ENCODE results near the gene DMWD.

Gene DMWD

DNA sequence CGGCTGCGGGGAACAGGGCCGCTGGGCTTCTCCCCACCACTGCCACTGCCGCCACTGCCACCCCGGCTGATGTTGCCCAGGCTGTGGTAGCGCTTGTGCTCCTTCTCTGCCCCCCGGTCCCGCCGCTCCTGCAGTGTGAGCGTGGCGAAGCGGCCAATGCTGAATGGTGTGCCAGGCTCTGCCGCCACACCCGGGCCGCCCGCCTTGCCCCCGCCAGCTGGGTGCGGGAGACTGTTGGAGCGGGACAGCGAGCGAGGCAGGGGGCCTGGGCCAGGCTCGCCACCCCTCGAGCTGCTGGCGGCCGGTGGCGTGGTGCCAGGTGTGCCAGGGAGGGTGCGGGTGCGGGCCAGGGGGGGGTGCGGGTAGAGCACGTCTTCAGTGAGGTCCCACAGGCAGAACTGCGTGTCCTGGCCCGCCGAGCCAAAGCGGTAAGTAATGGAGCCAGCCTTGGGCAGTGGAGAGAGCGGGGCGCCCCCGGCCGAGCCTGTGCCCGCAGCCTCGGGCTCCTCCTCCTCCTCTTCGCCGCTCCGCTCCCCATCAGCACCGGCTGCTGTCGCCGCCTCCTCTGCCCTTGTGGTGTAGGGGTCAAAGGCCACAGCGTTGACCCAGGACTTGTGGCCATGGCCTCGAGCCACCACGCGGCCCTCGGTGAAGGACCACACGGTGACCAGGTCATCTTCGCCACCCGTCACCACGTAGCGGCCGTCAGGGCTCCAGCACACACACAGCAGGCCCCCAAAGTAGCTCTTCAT is 6.7 kb downstream of the DMWD start:
- DNase-seq: no peak

DNA sequence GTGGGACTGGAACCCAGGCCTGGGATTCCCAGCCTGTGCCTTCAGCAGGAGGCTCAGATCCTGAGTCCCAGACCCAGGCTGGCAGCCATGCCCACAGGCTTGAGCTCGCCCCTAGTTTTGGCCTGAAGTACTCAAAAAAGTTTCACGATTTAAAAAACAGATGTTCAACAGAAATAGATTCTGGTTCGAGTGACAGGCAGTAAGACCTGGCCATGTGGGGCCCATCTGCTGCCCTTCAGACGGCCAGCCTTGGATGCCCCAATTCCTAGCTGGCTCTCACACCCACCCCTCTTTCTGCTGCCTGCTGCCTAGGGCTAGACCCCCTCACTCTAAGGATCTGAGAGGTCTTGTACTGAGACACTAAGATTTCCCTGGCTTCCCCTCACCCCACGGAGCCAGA is 7.5 kb downstream of the DMWD start:
- DNase-seq: no peak

DNA sequence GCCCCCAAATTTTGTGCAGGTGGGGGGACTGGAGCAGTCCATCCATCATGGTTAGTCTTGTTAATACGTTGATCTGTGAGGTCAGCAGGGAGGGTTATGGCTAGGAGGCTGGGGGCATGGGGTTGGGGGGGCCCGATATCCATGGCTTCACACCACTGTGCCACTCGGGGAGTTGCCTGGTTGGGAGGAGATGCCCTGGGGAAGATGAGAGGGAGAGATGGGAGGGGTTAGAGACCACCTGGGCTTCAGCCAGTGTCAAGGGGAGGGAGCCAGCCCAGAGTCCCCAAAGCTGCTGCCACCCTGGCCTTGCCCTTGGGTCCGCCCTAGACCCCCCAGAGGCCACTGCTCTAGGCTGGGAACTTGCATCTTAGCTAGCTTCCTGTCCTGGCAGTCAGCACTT is 8.5 kb downstream of the DMWD start:
- no peak for DNase-seq

DNA sequence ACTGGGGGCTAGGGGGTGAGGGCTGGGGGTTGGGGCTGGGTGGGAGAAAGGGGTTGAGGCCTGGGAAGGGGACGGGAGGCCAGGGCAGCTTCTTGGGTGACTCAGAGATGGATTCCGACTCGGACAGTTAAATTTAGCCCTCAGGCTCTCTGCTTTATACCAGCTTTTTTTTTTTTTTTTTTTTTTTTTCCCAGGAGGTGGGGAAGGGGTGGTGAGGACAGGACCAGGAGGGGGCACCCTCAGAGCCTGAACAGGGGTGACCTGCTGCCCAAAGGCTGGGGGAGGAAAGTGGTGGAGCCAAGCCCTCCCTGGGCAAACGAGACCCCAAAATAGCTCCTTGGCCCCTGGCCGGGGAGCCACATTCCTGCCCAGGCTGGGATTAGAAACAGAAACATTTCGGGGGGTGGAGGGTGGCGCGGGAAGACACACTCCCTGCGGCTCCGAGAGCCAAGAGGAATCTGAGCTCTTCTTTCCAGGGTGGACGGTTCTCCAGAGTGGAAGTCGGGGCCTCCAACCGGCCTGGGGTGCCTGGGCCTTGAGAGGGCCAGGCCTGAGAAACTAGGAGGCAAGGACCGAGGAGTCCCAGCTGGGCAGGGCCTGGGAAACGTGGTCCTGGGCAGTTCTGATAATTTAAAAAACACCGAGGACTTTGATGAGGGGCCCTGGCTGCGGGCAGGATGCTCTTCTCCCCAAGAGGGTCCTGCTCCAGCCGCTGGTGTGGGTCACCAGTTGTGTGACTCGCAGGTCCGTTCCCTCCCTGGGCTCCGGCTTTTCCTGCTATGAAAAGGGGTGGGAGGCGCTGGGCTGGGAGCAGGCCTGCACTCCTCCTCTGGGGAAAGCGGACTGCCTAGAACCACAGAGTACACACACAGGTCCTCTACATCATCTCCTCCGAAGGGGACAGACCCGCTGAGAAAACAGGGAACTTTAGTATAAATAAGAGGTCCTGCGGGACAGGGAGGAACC is 9.5 kb downstream of the DMWD start:
- no peak for DNase-seq

DNA sequence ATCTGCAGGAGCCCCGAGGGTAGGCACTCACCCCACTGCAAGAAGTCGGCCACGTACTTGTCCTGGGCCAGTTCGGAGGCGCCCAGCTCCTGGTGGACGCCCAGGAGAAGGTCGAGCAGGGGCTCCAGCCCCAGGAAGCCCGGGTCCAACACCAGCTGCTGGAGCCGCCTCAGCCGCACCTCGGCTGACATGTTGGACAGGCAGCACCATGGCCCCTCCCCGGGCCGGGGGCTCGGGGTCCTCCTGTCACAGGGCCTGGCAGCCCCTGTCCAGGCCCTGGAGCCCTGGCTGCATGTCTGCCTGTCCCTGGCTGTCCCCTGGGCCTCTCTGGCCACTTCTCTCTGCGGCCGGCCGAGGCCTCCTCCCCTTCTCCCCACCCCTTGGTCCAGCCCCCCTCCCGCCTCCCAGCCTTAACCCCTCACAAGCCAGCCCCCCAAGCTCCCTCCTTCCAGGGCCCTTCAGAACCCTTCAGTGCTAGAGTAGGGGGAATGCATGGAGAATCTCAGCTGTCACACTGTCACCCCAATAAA is 10.4 kb downstream of the DMWD start, which contains the start of gene DMPK:
TSS of gene DMPK (minus strand) at position 329 of the 530 bp plus-strand sequence. CDS start at position 191, 138 bp downstream.
- no peak for DNase-seq

DNA sequence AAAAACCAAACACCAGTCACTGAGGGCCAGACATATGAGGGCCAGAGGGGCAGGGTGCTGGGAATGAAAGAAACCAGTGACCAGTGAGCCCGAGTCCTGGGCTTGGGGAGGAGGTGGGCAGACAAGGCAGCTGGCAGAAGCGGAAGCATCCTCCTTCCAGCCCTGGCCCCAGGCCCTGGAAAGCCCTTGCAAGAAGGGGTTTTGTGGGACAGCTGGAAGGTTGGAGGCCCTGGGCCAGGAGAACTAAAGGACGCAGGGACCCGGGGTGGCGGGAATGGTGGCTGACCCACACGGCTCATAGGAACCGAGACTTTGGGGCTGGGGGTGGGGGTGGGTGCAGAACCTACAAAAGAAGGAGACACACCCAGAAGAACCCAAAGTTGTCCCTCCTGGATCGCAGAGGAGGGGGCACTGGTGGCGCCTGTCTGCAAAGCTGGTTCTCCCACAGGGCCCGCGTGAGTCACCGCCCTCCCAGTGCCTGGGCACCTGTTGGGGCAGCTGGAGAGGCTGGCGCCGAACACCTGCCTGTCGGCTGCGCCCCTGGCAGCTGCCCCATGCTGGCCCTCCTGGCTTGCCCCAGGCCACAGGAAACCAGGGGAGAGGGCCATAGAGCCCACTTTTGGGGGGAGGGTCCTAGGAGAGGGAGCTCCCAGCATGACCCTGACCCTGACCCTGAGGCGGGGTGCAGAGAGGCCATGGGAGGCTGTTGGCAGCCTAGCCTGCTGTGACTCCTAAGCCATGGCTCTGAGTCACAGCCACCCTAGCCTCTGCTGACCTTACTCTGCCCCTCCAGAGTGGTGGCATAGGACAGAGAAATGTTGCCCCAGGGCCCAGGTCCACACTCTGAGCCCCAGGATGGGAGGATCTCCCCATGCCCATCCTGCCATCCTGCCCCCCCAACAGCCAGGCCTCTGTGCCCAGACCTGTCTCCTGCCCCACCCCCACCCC is 11.2 kb downstream of the DMWD start:
- peak; percentile 17 for DNase-seq

DNA sequence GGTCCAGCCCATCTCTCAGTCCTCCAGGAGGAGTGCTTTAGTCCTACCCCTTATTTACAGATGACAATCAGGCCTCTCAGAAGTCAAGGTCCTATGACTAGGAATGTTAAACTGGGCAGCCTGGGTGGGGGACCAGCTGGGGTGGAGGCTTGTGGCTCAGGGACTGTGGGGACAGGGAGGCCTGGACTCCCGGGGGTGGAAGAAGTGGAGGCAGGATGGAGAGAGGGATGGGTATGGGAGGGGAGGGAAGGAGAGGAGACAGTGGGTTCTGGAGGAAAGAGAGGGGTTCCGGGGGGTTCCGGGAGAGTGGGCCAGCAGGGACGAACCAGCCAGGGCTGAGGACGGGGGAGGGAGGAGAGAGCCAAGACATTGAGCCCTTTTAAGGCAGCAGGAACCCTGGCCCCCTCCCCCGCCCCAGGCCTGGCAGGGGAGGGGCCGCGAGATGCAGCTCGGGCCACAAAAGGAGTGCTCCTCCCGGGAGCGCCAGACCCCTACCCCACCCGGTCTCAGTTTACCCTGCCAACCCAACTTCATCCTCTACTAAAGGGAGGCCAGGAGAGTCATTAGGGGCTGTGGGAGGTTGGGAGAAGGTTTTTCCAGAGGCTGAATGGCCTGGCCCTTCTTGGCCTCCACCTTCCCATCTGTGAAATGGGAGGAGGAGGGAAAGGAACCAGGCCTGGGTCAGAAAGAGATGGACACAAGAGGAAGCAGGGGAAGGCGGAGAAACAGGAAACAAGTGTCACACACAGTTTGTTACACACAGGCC is 12.0 kb downstream of the DMWD start:
- no peak for DNase-seq

DNA sequence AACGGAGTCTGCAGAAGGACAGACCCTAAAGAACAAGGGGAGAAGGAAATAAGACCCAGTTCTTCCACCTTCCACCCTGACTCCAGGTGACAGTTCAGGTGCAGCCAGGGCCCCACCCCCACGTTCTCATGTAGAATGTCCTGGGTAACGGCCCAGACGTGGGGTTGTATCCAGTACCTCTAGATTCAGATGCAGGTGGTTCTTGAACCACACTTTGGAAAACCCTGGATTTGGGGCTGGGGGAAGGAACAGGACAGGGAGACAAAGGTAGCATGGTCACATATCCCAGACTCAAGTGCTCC is 12.5 kb downstream of the DMWD start:
- DNase-seq: no peak

DNA sequence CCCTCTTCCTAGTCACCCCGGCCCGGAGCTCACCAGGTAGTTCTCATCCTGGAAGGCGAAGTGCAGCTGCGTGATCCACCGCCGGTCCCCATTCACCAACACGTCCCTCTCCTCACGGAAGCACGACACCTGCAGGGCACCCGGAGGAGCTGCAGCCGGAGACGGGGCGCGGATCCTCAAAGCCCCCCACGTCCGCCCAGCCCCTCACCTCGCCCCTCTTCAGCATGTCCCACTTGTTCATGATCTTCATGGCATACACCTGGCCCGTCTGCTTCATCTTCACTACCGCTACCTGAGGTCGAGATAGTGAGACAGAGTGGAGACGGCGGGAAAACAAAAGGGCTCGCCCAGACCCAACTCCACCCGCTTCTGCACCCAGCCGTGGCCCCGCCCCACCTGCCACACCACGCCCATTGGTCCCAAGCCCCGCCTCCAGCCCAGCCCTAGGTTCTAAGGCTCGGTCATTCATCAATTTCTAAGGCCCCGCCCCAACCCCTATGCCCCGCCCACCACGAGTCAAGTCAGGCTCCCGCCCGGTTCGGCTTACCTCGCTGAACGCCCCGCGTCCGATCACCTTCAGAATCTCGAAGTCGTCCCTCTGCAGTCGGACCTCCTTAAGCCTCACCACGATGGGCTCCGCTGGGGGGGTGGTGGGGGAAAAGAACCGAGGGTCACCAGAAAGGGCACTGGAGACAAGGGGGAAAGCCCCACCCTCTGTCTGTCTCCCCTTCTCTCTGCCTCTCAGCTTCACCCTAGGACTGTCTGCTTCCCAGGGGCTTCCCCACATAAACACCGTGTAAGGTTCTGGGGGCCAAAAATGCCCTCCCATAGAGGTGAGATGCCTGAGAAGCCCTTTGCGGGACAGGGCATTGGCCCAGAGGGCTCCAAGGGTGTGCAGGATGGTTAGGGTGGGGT is 13.2 kb downstream of the DMWD start:
- peak; percentile 35 for DNase-seq

DNA sequence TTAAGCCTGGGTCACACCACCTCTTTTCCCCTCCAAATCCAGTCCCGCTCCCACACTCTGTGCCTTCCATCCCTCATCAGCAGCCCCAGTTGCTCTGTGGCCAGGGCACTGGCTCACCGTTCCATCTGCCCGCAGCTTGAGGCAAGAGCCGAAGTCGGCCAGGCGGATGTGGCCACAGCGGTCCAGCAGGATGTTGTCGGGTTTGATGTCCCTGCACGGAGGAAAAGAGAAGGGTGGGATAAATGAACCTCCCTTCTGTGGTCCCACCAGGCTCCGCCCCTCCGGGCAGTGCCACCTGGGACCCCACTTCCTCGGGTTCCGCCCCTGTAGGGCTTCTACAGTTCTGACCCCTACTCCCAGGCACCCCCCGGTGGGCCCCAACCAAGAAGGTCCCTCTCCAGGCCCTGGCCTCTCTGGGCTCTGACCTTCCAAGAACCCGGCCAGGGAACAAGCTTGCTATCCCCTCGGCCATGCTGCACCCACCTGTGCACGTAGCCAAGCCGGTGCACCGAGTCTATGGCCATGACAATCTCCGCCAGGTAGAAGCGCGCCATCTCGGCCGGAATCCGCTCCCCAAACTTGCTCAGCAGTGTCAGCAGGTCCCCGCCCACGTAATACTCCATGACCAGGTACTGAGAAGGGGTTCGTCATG is 14.5 kb downstream of the DMWD start:
- DNase-seq: no peak

DNA sequence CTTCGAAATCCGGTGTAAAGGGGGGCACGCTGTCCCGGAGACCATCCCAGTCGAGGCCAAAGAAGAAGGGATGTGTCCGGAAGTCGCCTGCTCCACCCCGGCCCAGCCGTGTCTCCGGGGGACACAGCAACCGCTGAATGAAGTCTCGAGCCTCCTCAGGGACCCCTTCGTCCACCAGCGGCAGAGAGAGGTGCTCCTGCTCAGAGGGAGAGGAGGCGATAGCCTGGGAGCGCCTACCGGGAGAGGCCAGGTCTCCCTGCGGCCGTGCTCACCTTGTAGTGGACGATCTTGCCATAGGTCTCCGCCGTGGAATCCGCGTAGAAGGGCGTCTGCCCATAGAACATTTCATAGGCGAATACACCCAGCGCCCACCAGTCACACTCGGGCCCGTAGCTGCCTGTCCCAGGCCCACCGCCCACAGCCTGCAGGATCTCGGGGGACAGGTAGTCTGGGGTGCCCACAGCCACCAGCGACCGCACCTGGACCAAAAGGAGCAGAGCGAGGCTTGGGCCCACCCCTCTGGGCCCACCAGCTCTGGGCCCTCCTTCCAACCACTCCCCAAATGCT is 15.2 kb downstream of the DMWD start:
- no peak for DNase-seq

DNA sequence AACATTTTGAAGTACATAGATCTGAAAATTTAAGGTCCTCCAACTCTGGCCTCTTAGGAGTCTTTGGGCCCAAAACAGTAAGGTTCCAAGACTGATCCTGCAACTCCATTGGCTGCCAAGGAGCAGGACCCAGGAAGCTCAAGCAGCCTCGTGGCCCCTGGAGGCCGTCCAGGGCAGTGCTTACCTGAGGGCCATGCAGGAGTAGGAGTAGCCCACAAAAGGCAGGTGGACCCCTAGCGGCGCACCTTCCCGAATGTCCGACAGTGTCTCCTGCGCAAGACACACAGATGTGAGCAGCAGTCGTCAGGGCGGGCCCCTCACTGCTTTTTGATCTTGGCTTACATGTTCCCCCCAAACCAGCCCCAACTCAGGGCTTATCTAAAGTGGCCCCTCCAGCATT is 17.9 kb downstream of the DMWD start:
- no peak for DNase-seq

DNA sequence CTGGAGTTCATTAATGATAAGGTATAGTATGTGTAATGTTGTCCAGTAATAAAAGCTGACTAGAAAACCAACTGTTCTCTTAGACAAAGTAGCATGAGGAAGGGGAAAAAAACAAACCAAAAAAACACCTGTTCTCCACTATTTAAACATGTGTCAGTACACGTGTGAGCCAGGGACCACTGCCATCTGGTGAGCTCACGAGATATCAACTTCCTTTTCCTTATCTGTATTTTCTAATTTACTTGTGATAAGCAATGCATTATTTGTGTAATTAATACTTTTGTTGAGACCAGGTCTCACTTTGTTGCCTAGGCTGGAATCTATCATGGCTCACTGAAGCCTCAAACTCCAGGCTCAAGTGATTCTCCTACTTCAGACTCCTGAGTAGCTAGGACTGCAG is 19.3 kb downstream of the DMWD start:
- no peak for DNase-seq

DNA sequence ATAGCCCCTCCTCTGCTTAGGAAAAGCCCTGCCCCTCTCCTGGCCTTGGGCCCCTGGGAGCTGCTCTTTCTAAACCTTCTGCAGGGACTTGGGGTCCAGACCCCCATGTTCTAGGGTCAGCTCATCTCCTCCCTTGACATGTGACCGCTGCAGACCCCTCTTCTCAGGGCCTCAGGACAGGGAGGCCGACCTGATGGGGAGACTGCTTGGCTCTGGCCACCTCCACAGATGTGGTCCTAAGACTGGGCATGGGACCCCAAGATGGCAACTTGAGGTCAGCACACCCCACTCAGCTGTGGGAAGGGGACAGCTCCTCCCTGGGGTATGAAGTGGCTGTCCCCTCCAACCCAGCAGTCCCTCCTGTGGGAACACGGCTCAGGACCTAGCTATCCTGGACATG is 19.7 kb downstream of the DMWD start:
- DNase-seq: no peak

DNA sequence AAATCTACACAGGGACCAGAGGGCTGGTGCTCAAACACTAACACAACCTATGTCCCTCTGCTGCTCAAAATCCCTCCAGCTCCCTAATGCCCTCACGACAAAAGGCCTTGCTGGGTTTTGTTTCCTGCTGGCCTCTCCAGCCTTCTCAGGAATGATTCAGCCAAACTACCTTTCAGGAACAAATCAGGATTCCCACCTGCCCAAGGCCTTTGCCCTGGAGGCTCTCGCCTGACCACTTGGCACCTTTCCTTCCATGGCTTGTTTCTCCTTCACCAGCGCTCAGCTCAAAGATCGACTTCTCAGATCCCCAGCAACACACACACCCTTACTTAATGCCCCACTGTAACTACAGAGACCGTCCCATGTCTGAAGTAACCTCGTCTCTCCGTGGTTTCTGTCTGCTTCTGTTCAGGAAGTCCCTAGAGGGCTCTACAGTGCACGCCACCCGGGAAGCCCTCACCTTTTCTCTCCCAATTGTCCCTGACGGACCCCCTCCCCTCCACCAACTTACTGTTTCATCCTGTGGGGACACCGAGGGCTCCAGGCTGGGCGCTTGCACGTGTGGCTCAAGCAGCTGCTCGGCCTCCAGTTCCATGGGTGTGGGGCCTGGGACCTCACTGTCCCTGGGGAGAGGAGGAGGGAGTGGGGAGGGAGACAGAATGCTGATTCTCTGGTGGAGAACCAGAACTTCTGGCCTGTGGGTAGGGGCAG is 20.4 kb downstream of the DMWD start:
- DNase-seq: no peak

DNA sequence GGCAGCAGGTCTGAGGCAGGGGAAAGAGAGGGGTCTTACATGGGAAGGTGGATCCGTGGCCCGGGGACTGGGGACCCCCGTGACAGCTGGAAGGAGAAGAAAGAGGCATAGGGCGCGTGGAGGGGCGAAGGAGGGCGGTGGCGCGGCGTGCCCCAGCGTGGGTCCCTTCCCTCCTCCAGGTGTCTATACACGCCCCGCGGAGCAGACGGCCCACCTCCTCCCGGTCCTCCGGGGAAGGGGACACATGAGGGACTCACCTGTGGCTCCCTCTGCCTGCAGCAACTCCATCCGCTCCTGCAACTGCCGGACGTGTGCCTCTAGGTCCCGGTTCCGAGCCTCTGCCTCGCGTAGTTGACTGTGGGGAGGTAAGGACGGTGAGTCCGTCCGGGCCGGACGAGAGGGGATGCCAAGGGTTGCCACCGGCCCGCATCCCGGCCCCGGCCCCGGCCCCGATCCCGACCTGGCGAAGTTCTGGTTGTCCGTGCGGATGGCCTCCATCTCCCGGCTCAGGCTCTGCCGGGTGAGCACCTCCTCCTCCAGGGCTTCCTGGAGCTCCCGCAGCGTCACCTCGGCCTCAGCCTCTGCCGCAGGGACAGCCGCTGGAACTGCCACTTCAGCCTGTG is 21.2 kb downstream of the DMWD start:
- no peak for DNase-seq

DNA sequence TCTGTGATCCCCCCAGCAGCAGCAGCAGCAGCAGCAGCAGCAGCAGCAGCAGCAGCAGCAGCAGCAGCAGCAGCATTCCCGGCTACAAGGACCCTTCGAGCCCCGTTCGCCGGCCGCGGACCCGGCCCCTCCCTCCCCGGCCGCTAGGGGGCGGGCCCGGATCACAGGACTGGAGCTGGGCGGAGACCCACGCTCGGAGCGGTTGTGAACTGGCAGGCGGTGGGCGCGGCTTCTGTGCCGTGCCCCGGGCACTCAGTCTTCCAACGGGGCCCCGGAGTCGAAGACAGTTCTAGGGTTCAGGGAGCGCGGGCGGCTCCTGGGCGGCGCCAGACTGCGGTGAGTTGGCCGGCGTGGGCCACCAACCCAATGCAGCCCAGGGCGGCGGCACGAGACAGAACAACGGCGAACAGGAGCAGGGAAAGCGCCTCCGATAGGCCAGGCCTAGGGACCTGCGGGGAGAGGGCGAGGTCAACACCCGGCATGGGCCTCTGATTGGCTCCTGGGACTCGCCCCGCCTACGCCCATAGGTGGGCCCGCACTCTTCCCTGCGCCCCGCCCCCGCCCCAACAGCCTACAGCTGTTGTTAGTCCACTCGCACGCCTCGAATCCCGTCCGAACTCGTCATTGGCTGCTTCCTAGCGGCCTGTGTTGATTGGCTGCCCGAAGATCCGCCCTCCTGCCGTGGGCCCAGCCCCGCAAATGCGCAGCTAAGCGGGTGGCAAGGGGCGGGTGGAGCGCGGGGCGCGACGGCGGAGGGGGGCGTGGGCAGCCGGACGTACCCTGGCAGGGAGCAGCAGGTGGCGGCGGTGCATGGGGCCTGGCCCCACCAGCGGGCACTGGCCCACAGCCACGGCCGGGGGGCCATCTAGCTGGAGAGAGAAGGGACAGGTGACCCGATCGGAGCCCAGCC is 22.2 kb downstream of the DMWD start:
- DNase-seq: peak; percentile 77

DNA sequence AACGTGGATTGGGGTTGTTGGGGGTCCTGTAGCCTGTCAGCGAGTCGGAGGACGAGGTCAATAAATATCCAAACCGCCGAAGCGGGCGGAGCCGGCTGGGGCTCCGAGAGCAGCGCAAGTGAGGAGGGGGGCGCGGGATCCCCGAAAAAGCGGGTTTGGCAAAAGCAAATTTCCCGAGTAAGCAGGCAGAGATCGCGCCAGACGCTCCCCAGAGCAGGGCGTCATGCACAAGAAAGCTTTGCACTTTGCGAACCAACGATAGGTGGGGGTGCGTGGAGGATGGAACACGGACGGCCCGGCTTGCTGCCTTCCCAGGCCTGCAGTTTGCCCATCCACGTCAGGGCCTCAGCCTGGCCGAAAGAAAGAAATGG is 22.8 kb downstream of the DMWD start:
- no peak for DNase-seq
